ENCODE data around the gene TIAL1. TPM values are rescaled to one million over a fixed set of nuclear protein-coding genes. Genes with fewer than 3 reads are reported as not detected.

The TIAL1 gene
- total RNA-seq, 1 donor from 2014 or later, result 132 TPM

GRCh38 chr10:119642556-119643111, 45.9 kb upstream of the TIAL1 start:
- TF ChIP-seq CTCF (IDR thresholded peaks at IDR 0.05), result no peak
- no peak for DNase-seq (ENCODE audit: low spot score)
- no peaks in the 10 kb centered on the region for H3K27me3 Mint-ChIP-seq (ENCODE audit: low read depth)
- no peak overlapping the region for H3K4me3 Mint-ChIP-seq (ENCODE audit: unreplicated experiment)
- H3K4me1 Mint-ChIP-seq (ENCODE audit: low read depth), result no peaks in the 10 kb centered on the region
- H3K9me3 Mint-ChIP-seq (ENCODE audit: low read depth), result no peaks in the 10 kb centered on the region
- H3K27ac Mint-ChIP-seq (ENCODE audit: unreplicated experiment), result no peak overlapping the region
- H3K36me3 Mint-ChIP-seq (ENCODE audit: low read depth), result no peaks in the 10 kb centered on the region

- Mint-ChIP-seq H3K27me3 (ENCODE audit: low read depth) (no peaks in the 10 kb centered on the region), H3K27ac (ENCODE audit: unreplicated experiment) (no peak overlapping the region)
These were observed 44.2 kb upstream of the TIAL1 start for GRCh38 chr10:119640875-119641526.

GRCh38 chr10:119640384-119640783, 43.6 kb upstream of the TIAL1 start:
- Mint-ChIP-seq H3K4me1 (ENCODE audit: low read depth) (no peaks in the 10 kb centered on the region), H3K27me3 (ENCODE audit: low read depth) (no peaks in the 10 kb centered on the region), H3K4me3 (ENCODE audit: unreplicated experiment) (no peak overlapping the region), H3K36me3 (ENCODE audit: low read depth) (no peaks in the 10 kb centered on the region), H3K9me3 (ENCODE audit: low read depth) (no peaks in the 10 kb centered on the region), H3K27ac (ENCODE audit: unreplicated experiment) (no peak overlapping the region)
- TF ChIP-seq CTCF (IDR thresholded peaks at IDR 0.05), result no peak
- DNase-seq (ENCODE audit: low spot score), result no peak

More at GRCh38 chr10:119640875-119641526, 44.2 kb upstream of the TIAL1 start:
- no peaks in the 10 kb centered on the region for H3K36me3 Mint-ChIP-seq (ENCODE audit: low read depth)
- no peak for TF ChIP-seq CTCF (IDR thresholded peaks at IDR 0.05)
- no peak overlapping the region for H3K4me3 Mint-ChIP-seq (ENCODE audit: unreplicated experiment)
- no peak for DNase-seq (ENCODE audit: low spot score)
- no peaks in the 10 kb centered on the region for H3K4me1 Mint-ChIP-seq (ENCODE audit: low read depth)
- H3K9me3 Mint-ChIP-seq (ENCODE audit: low read depth), result no peaks in the 10 kb centered on the region

- Mint-ChIP-seq H3K4me3 (ENCODE audit: unreplicated experiment) (no peak overlapping the region), H3K27ac (ENCODE audit: unreplicated experiment) (no peak overlapping the region), H3K4me1 (ENCODE audit: low read depth) (peaks cover 4% of the 10 kb centered on the region), H3K9me3 (ENCODE audit: low read depth) (no peaks in the 10 kb centered on the region), H3K27me3 (ENCODE audit: low read depth) (no peaks in the 10 kb centered on the region), H3K36me3 (ENCODE audit: low read depth) (no peaks in the 10 kb centered on the region)
- DNase-seq (ENCODE audit: low spot score), result no peak
- no peak for TF ChIP-seq CTCF (IDR thresholded peaks at IDR 0.05)
These were observed 42.2 kb upstream of the TIAL1 start for GRCh38 chr10:119638982-119639381.

GRCh38 chr10:119637631-119638030, 40.9 kb upstream of the TIAL1 start:
- H3K4me3 Mint-ChIP-seq (ENCODE audit: unreplicated experiment), result no peak overlapping the region
- no peak for DNase-seq (ENCODE audit: low spot score)
- no peak for TF ChIP-seq CTCF (IDR thresholded peaks at IDR 0.05)
- H3K36me3 Mint-ChIP-seq (ENCODE audit: low read depth), result no peaks in the 10 kb centered on the region
- H3K9me3 Mint-ChIP-seq (ENCODE audit: low read depth), result no peaks in the 10 kb centered on the region
- no peaks in the 10 kb centered on the region for H3K27me3 Mint-ChIP-seq (ENCODE audit: low read depth)
- H3K4me1 Mint-ChIP-seq (ENCODE audit: low read depth), result peaks cover 7% of the 10 kb centered on the region
- H3K27ac Mint-ChIP-seq (ENCODE audit: unreplicated experiment), result no peak overlapping the region

All from chondrocyte (in vitro differentiated cells).